ENCODE measurements around the gene GATA6.

Gene GATA6

DNA sequence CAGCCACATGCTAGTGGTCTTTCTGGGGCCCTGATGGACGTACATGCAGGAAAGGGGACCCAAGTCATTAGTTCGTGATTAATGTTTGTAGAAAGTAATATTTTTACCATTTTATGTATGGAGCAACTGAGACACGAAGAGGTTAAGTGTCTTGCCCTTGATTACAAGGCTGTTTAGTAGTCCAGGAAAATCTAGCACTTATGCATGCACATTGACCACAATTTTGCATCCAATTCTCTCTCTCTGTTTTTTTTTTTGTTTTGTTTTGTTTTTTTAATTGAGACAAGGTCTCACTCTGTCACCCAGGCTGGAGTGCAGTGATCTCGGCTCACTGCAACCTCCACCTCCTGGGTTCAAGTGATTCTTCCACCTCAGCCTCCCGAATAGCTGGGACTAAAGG is 8.3 kb upstream of the GATA6 start:
- TF ChIP-seq, protein P1, sequence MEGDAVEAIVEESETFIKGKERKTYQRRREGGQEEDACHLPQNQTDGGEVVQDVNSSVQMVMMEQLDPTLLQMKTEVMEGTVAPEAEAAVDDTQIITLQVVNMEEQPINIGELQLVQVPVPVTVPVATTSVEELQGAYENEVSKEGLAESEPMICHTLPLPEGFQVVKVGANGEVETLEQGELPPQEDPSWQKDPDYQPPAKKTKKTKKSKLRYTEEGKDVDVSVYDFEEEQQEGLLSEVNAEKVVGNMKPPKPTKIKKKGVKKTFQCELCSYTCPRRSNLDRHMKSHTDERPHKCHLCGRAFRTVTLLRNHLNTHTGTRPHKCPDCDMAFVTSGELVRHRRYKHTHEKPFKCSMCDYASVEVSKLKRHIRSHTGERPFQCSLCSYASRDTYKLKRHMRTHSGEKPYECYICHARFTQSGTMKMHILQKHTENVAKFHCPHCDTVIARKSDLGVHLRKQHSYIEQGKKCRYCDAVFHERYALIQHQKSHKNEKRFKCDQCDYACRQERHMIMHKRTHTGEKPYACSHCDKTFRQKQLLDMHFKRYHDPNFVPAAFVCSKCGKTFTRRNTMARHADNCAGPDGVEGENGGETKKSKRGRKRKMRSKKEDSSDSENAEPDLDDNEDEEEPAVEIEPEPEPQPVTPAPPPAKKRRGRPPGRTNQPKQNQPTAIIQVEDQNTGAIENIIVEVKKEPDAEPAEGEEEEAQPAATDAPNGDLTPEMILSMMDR (conservative IDR thresholded peaks at IDR 0.05): no peak
- TF ChIP-seq ZFX (IDR thresholded peaks at IDR 0.05): no peak
- H3K27ac ChIP-seq: no peak overlapping the region

- TF ChIP-seq, protein P1 (conservative IDR thresholded peaks at IDR 0.05): no peak
- no peak for TF ChIP-seq ZFX (IDR thresholded peaks at IDR 0.05)
- H3K27ac ChIP-seq: no peak overlapping the region
Observed at GRCh38 chr18:22163416-22164161, 5.8 kb upstream of the GATA6 start.

DNA sequence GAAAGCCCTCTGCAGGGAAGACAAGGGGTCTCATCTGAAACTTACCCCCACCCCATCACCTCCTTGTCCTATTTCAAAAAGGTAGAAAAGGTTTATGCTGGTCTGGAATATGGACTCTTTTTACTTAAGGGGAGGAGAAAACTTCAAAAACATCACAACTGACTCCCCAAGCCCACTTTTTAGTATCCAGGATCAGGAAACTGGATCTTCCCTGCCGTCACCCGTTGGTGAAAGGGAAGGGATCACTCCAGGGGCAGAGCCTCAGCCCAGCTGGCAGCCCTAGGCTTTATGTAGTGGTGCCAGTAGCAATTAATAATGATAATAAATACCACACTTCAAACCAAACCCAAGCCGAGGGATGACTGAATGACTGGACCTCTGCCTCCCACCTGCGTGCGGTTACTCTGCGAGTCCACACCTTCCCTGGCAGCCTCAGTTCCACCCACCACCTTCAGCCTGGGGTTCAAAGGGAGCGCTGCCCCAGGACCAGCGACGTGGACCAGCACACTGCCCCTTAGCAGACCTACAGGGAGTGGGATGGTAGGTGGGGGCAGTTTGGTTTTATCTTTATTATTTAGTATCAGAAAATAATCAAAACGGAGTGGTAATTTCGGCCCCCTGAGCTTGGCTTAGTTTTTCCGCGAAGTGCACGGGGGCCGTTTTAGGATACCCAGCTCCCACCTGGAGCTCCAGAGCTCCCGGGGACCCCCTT is 4.9 kb upstream of the GATA6 start:
- H3K27ac ChIP-seq: no peak overlapping the region
- no peak for TF ChIP-seq ZFX (IDR thresholded peaks at IDR 0.05)
- TF ChIP-seq, protein P1 (conservative IDR thresholded peaks at IDR 0.05): no peak

GRCh38 chr18:22165049-22165602 is 4.3 kb upstream of the GATA6 start:
- TF ChIP-seq ZFX (IDR thresholded peaks at IDR 0.05): no peak
- TF ChIP-seq, protein P1 (conservative IDR thresholded peaks at IDR 0.05): no peak
- no peak overlapping the region for H3K27ac ChIP-seq

GRCh38 chr18:22165603-22166068 is 3.8 kb upstream of the GATA6 start:
- no peak overlapping the region for H3K27ac ChIP-seq
- TF ChIP-seq ZFX (IDR thresholded peaks at IDR 0.05): no peak
- TF ChIP-seq, protein P1 (conservative IDR thresholded peaks at IDR 0.05): no peak

DNA sequence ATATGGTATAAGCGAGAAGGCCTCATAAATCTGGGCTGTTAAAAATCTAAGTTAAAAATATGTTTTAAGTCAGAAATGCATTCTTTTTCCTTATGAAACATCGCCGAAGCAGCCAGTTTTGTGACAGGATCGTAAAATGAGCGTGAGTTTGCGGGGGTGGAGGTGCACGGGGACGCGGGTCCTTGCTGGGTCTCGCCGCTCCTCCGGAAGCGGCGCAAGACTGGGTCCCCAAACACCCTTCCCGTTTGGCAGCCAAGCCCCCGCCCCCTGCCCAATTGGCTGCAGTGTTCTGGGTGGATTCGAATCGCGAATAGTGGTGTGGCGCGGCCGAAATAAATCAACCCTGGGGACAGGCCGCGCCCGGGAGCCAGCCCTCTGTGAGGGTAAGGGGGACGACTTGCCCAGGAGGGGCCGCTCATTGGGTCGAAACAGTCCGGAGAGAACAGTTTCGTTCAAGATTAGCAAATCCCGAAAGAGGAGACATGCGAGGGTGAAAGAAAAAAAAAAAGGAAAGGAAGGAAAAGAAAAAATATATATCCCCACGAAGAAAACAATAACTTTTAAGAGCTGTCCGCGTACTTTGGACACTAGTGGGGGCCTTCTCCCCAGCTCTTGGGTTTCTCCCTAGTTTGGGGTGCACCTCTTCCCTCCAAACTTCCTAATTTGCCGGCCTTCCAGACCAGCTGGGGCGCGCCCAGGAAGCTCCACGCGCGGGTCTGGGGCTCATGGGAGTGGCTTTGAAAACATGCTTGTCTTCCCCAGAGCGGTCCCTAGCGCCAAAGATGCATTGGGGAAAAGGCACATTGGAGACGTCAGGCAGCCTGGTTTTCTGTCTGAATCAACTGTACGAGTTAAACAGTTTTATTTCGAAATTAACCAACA is 3.1 kb upstream of the GATA6 start:
- TF ChIP-seq, protein P1 (conservative IDR thresholded peaks at IDR 0.05): no peak
- no peak for TF ChIP-seq ZFX (IDR thresholded peaks at IDR 0.05)
- no peak overlapping the region for H3K27ac ChIP-seq

Measured in C4-2B (cell line).